Inferior parietal cortex (tissue), 1 donor: ENCODE data around the gene OLFML2B.

Source experiments
- DNase-seq: peaks from one replicate; pipeline ENCODE4 v3.0.0-alpha.2; 2016; ENCODE audit errors: extremely low spot score

The OLFML2B gene

DNA sequence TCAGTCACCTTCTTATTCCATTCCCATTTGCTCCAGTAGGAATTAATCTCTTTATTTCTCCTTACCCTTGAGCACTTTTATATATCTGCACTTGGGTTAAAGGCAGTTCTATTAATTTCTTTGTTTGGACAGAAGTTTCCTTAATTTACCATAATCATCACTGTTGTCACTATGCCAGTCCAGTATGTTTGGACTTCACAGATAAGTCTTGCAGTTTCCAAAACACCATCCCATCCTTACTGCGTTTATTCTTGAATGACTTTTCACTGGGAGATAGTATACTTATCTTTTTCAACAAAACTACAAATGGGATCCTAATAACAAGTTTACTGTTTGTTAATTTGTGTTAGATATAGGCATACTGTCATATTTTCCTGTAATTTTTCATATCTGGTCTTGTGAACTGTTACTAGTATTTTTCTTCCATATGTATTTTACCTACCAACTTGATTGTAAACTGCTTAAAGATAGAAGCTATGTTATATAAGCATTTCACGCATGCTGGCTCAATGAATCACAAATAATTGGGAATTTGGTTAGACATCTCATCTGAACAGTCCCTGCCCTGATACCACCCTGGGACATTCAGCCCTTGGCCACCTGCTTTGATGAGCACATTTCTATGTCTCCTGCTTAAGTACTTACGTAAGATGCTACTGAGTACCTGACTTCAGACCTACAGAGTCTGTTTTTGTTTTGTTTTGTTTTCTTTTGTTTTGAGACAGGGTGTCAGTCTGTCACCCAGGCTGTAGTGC lies 78.2 kb downstream of the OLFML2B start:
- no peak for DNase-seq

DNA sequence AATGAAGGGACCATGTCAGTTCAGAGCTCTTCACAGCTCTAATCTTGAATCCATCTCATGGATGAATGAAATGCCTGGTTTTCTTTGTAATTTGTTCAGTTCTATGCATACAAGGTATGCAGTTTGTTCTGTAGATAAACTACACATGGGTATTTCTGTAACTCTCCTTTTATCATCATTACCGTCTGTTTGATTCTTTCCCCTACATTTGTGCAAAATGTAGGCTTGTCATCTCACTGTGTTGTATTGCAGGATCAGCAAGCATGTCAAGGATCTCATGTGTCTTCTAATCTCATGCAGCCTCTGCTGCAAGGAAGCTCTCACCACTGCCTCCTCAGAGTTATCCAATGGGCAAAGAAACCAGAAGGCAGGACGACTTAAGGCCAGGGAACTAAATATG lies 79.3 kb downstream of the OLFML2B start:
- no peak for DNase-seq

DNA sequence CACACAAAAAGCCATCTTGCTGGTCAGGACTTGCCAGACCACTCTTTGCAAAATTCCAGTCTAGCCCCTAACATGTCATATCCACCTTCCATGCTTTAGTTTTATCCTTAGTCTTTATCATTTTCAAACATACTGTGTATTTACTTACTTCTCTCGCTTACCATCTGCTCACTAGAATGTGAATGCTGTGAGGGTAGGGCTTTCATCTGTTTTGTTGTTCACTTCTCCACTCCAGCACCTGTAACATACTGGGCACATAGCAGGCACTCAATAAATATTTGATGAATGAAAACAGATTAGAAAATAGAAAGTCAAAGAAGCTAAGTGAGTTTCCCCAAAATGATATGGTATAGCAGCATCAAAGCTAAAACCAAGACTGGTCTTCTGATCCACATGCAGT lies 79.9 kb downstream of the OLFML2B start:
- no peak for DNase-seq

DNA sequence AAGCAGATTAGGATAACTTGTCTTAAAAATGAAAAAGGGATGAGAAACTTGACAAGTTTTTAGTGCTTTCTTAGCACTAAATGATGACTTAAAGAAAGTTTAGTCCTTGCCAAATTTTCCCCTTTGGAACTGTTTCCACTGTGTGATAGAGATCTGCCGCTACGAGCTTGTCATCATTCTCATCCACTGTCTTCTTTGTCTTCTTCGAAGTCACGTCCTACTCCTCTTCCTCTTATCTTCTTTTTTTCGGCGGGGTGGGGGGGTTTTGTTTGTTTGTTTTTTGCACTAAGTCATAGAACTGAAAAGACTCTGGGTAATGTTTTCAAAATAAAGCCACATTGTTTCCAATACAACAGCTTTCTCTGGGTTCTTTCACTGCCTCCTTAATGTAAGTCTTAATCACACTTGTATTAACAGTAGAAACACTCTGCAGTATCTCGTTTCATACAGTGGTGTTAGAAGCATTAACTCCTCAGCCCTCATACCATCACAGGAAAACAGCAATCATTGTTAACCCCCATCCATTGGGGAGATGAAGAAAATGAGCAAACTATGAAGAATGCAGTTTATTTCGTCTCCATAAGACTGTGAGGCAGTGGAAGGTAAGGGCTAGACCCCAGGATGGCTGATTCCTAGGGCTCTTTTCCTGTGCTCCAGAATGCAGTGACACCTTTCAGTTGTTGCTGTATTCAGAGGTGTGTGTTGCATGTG lies 81.8 kb downstream of the OLFML2B start:
- no peak for DNase-seq

DNA sequence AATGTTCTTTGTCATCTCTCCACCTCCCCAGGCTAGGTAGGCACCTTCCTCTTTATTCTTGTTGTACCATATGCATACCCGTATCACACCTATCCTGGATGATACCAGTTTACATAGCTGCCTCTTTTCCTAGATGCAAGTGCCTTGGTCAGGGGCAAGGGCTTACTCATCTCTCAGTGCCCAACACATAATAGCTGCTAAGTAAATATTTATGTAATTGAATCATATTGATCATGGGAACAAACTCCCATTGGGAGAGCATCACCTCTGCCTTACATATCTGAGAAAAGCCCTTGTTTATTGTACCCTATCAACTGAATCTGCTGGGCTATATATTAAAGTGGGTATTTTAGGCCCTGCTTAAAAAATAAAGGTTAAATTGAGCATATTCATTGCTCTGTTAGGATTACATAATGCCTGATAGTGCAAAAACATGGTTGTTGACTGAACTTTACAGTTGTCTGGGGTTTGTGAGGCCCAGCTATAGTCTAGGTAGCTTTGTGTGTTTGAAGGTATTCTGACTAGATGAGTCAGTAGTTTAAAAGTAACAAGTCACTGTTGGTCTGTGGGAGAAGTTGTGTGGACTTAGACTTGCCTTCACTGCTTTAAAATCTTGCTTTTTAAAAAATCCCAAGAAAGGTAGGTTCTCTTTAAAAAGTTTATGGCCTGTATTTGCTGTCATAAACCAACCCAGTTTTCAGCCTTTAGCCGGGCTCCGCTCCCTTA lies 82.6 kb downstream of the OLFML2B start:
- DNase-seq, result no peak

DNA sequence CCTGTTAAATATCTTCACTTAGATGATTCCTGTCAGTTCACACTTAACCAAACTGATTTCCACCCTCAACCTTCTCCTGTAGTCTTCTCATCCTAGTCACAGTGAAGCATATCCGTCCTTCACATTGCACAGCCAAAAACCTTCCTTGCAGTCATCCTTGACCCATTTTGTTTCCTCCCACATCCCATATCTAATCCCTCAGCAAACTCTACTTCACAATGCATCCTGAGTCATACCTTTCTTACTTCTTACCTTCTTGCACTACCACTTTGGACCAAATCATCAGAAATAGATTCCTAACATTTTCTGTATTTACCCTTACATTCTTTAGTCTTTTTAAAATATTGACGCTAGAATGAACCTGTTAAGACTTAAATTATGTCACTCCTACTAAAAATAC lies 86.9 kb downstream of the OLFML2B start:
- DNase-seq, result no peak

DNA sequence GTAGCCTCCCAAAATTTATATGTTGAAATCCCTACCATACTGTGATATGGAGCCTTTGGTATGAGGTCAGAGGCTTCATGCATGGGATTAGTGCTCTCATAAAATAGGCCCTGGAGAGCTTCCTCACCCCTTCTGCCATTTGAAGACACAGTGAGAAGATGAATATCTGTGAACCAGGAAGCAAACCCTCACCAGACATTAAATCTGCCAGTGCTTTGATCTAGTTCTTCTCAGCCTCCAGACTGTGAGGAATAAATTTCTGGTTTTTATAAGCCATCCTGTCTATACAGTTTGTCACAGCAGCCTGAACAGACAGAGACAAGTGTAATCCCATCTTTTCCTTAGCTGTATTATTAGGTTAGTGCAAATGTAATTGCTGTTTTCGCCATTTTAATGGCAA lies 88.4 kb downstream of the OLFML2B start:
- no peak for DNase-seq

DNA sequence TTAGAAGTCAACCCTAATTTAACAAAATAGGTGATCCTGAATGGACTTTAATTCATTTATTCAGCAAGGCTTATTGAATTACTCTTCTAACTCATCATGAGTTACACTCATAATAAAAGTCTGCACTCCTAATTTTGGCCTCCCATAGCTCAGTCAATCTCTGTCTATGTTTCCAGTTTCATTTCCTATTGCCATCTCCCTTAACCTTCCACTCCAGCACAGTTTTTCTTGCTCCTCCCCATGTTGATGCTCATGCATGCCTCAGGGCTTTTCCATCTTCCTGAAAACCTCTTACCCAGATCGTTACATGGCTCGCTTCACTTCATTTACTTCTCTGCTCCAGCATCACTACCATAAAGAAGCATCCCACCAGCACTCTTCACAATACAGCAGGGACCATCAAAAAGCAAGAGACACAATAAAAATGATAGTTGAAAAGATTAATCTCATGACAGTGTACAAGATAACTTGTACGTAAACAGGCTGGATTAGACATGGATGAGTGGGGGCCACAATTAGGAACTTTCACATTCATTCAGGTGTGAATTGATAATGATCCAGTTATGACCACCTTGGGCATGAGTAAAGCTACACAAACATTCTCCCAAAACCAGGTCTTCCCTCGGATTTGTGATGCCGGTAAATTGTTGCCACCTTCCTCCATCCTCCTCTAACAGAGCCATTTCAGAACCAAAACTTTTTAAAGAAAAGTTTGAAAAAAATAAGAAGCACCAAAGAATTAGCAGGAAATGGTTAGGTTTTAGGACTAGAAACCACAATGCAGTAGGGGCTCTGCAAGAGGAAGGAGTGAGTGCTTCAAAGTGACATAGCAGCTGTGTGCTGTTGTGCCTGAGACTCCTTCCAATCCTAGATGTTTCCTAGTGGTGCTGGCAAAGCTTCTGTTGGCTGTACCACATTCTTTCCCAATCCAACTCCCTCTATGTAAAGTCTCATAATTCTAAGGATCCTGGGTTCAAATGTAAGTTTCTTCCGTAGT lies 89.8 kb downstream of the OLFML2B start:
- DNase-seq, result no peak
